Fibroblast of lung (primary cell): ENCODE measurements around the gene EPHB2. TPM values are rescaled to one million over a fixed set of nuclear protein-coding genes. Genes with fewer than 3 reads are reported as not detected.
"Not testable (repeated sequence)": the region's sequence is repeated elsewhere in the genome, so short reads cannot be mapped to it uniquely, and the experiment has no call there.

ENCODE experiments used
- DNase-seq, 2 donors: peaks; one replicate each; pipeline versions ENCODE4 v3.0.0 to v3.0.0-alpha.2; 2010; ENCODE audit warnings: low read depth in 2 of 2
- H2AFZ ChIP-seq: 2 replicates; pipeline ENCODE4 v1.5.1; 2012; ENCODE audit warnings: low read length, control low read depth, inconsistent platforms
- H3K27ac ChIP-seq: 2 replicates; pipeline ENCODE4 v1.5.1; 2011; ENCODE audit warnings: low read length, control low read depth; ENCODE audit not compliant: insufficient read depth
- H3K27me3 ChIP-seq: 2 replicates; pipeline ENCODE4 v1.5.1; 2011; ENCODE audit warnings: mild to moderate bottlenecking, low read length; ENCODE audit not compliant: control insufficient read depth, insufficient read depth
- H3K36me3 ChIP-seq: 2 replicates; pipeline ENCODE4 v1.5.1; 2011; ENCODE audit warnings: low read length; ENCODE audit not compliant: control insufficient read depth, insufficient read depth
- H3K4me1 ChIP-seq: 2 replicates; pipeline ENCODE4 v1.5.1; 2011; ENCODE audit warnings: low read length; ENCODE audit not compliant: control insufficient read depth, insufficient read depth; ENCODE audit errors: extremely low read depth
- H3K4me2 ChIP-seq: 2 replicates; pipeline ENCODE4 v1.5.1; 2011; ENCODE audit warnings: low read length, control low read depth; ENCODE audit not compliant: insufficient read depth; ENCODE audit errors: extremely low read depth
- H3K4me3 ChIP-seq, 4 experiments: fragments of 200-600 bp in 1 of 4; sonication (generic) in 1 of 4; replicated peaks in 1 of 4; 2 replicates each; pipeline ENCODE4 v1.5.1; 2011 to 2016; ENCODE audit warnings: low read length in 4 of 4, low read depth in 3 of 4, mild to moderate bottlenecking in 3 of 4, control low read depth in 2 of 4, inconsistent platforms in 1 of 4, mixed read lengths in 1 of 4; ENCODE audit not compliant: insufficient read depth in 1 of 4; ENCODE audit errors: control extremely low read depth in 1 of 4
- H3K79me2 ChIP-seq: 2 replicates; pipeline ENCODE4 v1.5.1; 2012; ENCODE audit warnings: mild to moderate bottlenecking, low read length, inconsistent platforms; ENCODE audit not compliant: control insufficient read depth, insufficient read depth
- H3K9ac ChIP-seq: 2 replicates; pipeline ENCODE4 v1.5.1; 2011; ENCODE audit warnings: mild to moderate bottlenecking, low read length, control low read depth; ENCODE audit not compliant: insufficient read depth
- H3K9me3 ChIP-seq: 2 replicates; pipeline ENCODE4 v1.5.1; 2012; ENCODE audit warnings: low read depth, low read length; ENCODE audit not compliant: control insufficient read depth, insufficient read depth
- H4K20me1 ChIP-seq: 2 replicates; pipeline ENCODE4 v1.5.1; 2011; ENCODE audit warnings: low read length; ENCODE audit not compliant: control insufficient read depth, insufficient read depth; ENCODE audit errors: extremely low read depth
- EZH2 ChIP-seq: IDR thresholded peaks from 2 replicates; pipeline ENCODE4 v1.5.1; 2012; ENCODE audit warnings: low read length, control low read depth, mild to moderate bottlenecking; ENCODE audit errors: missing control alignments
- polyA plus RNA-seq, 2 donors: library from polyadenylated mRNA; depleted of rRNA in 1 of 2; stranded (reverse) in 1 of 2; unstranded in 1 of 2; fragments of >200 nt; gene quantifications; 2 replicates each; pipeline ENCODE4 v1.2.1, GENCODE V29; 2011 to 2012; ENCODE audit warnings: missing spikeins in 1 of 2
- total RNA-seq: library from RNA; depleted of rRNA; stranded (reverse); fragments of >200 nt; gene quantifications from 2 replicates; pipeline ENCODE4 v1.2.1, GENCODE V29; 2014
- TF ChIP-seq, protein P1 (sequence below), 2 donors: IDR thresholded peaks in 1 of 2; conservative IDR thresholded peaks in 1 of 2; 1 replicate in 1 of 2; 2 replicates in 1 of 2; pipeline ENCODE4 v1.5.1; 2011 to 2012; ENCODE audit warnings: low read length in 2 of 2, control low read depth in 1 of 2, inconsistent platforms in 1 of 2, low read depth in 1 of 2, mild to moderate bottlenecking in 1 of 2

The EPHB2 gene
- total and polyA plus RNA-seq, 2 donors (not counting 1 experiment from before 2014, with no cell fraction given): 4.1 to 11.2 TPM

GRCh38 chr1:22832414-22832786, 121.8 kb downstream of the EPHB2 start:
- H3K9me3 ChIP-seq: no peaks in the 10 kb centered on the region
- no peaks in the 10 kb centered on the region for H4K20me1 ChIP-seq
- H3K4me1 ChIP-seq: peaks cover 12% of the 10 kb centered on the region
- H3K27ac ChIP-seq: no peak overlapping the region
- no peaks in the 10 kb centered on the region for H3K27me3 ChIP-seq
- H3K4me3 ChIP-seq: no peak overlapping the region
- H3K79me2 ChIP-seq: no peaks in the 10 kb centered on the region
- DNase-seq: peak; percentile 57 to 85
- H3K4me2 ChIP-seq: no peak overlapping the region
- no peak overlapping the region for H2AFZ ChIP-seq
- no peaks in the 10 kb centered on the region for H3K36me3 ChIP-seq
- TF ChIP-seq EZH2: no peak
- TF ChIP-seq, protein P1, sequence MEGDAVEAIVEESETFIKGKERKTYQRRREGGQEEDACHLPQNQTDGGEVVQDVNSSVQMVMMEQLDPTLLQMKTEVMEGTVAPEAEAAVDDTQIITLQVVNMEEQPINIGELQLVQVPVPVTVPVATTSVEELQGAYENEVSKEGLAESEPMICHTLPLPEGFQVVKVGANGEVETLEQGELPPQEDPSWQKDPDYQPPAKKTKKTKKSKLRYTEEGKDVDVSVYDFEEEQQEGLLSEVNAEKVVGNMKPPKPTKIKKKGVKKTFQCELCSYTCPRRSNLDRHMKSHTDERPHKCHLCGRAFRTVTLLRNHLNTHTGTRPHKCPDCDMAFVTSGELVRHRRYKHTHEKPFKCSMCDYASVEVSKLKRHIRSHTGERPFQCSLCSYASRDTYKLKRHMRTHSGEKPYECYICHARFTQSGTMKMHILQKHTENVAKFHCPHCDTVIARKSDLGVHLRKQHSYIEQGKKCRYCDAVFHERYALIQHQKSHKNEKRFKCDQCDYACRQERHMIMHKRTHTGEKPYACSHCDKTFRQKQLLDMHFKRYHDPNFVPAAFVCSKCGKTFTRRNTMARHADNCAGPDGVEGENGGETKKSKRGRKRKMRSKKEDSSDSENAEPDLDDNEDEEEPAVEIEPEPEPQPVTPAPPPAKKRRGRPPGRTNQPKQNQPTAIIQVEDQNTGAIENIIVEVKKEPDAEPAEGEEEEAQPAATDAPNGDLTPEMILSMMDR (conservative IDR thresholded peaks at IDR 0.05 in 1 of 2, IDR thresholded peaks at IDR 0.05 in 1 of 2; ENCODE audit: low read depth in 1 of 2, low read length in 2 of 2): no peak
- H3K9ac ChIP-seq: no peak overlapping the region

DNA sequence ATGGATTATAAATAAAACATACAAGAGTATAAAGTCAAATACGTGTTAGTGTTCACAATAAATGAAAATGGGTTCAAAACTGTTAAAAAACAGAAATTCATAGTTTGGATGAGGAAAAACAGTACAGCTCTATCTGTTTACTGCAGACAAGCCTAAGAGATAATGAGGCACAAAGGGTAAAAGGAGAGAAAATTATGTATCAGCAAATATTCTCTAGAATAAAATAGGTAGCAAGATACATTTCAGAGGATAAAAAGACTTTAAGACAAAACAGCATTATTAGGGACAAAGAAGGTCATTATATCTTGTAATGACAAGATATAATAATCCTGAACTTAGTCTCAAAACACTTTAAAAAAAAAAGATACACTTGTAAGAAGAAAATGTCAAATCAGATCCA, 123.1 kb downstream of the EPHB2 start:
- H3K4me1 ChIP-seq: peaks cover 12% of the 10 kb centered on the region
- no peaks in the 10 kb centered on the region for H3K27me3 ChIP-seq
- TF ChIP-seq, protein P1 (conservative IDR thresholded peaks at IDR 0.05 in 1 of 2, IDR thresholded peaks at IDR 0.05 in 1 of 2; ENCODE audit: low read depth in 1 of 2, low read length in 2 of 2): no peak
- no peak for TF ChIP-seq EZH2
- H3K4me3 ChIP-seq: no peak overlapping the region
- no peak overlapping the region for H3K4me2 ChIP-seq
- no peaks in the 10 kb centered on the region for H3K79me2 ChIP-seq
- H3K27ac ChIP-seq: no peak overlapping the region
- DNase-seq: no peak
- H4K20me1 ChIP-seq: no peaks in the 10 kb centered on the region
- H3K36me3 ChIP-seq: no peaks in the 10 kb centered on the region
- no peak overlapping the region for H2AFZ ChIP-seq
- no peaks in the 10 kb centered on the region for H3K9me3 ChIP-seq
- H3K9ac ChIP-seq: no peak overlapping the region

- DNase-seq: peak in 1 of 2 donors; percentile 43
- H3K9me3 ChIP-seq, H3K36me3 ChIP-seq, H3K4me3 ChIP-seq, H2AFZ ChIP-seq, H4K20me1 ChIP-seq, H3K9ac ChIP-seq, H3K79me2 ChIP-seq, H3K27me3 ChIP-seq, H3K27ac ChIP-seq, H3K4me2 ChIP-seq: not testable (repeated sequence)
- H3K4me1 ChIP-seq: peaks cover 12% of the 10 kb centered on the region
Observed at GRCh38 chr1:22834420-22834819, 123.8 kb downstream of the EPHB2 start.
